T-helper 1 cell treated with Interleukin-12 subunit alpha and Interleukin-12 subunit beta and Interleukin-4 antibody, amounts not matched to agents 30 μg/mL and 1 μg/mL, for 36 hours (primary cell): ENCODE results near the gene GAS7.

Experiments
- H3K27ac Mint-ChIP-seq: one replicate; pipeline ENCODE4 v1.8.0; 2021; ENCODE audit warnings: mild to moderate bottlenecking, mixed read lengths
- H3K27me3 Mint-ChIP-seq: one replicate; pipeline ENCODE4 v1.8.0; 2021; ENCODE audit warnings: low read depth, mixed read lengths
- H3K36me3 Mint-ChIP-seq: one replicate; pipeline ENCODE4 v1.8.0; 2021; ENCODE audit warnings: low read depth, mixed read lengths
- H3K4me1 Mint-ChIP-seq: one replicate; pipeline ENCODE4 v1.8.0; 2021; ENCODE audit warnings: low read depth, mixed read lengths
- H3K4me3 Mint-ChIP-seq: one replicate; pipeline ENCODE4 v1.8.0; 2021; ENCODE audit warnings: mild to moderate bottlenecking, moderate library complexity, mixed read lengths
- H3K9me3 Mint-ChIP-seq: one replicate; pipeline ENCODE4 v1.8.0; 2021; ENCODE audit warnings: mixed read lengths

GAS7 gene

GRCh38 chr17:10147040-10147439, 51.4 kb downstream of the GAS7 start:
- no peaks in the 10 kb centered on the region for H3K36me3 Mint-ChIP-seq
- peaks cover 11% of the 10 kb centered on the region for H3K4me1 Mint-ChIP-seq
- H3K27ac Mint-ChIP-seq, result no peak overlapping the region
- H3K9me3 Mint-ChIP-seq, result peaks cover 7% of the 10 kb centered on the region
- H3K27me3 Mint-ChIP-seq, result peaks cover 36% of the 10 kb centered on the region
- H3K4me3 Mint-ChIP-seq, result no peak overlapping the region

DNA sequence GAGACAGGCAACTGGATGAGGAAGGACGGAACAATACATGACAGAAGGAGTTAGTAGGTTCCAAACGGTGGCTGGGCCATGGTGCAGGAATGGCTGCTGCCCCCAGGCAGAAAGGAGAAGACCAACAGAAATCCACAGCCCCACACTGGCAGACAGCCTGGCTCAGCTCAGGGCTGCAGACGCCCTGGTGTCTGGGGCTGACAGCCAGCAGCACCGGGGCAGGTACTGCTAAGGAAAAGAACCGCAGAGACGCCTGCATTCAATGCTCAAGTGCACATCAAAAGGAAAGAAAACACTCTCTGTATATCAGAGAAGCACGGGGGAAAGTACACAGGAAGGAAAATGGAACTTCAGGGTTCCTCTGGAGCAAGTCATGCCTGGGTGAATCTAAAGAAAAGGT, 53.4 kb downstream of the GAS7 start:
- peaks cover 8% of the 10 kb centered on the region for H3K4me1 Mint-ChIP-seq
- H3K9me3 Mint-ChIP-seq, result peaks cover 5% of the 10 kb centered on the region
- peaks cover 32% of the 10 kb centered on the region for H3K27me3 Mint-ChIP-seq
- no peaks in the 10 kb centered on the region for H3K36me3 Mint-ChIP-seq
- H3K27ac Mint-ChIP-seq, result no peak overlapping the region
- H3K4me3 Mint-ChIP-seq, result no peak overlapping the region

DNA sequence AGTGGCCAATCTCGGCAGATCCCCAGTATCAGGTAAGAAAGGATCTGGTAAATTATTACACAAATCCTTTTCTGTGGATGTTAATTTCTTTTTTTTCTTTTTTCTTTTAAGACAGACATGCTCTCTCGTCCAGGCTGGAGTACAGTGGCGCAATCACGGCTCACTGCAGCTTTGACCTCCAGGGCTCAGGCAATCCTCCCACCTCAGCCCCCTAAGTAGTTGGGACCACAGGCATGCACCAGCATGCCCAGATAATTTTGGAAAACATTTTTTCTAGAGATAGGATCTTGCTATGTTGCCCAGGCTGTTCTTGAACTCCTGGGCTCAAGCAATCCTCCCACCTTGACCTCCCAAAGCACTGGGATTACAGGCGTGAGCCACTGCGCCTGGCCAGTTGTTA, 54.0 kb downstream of the GAS7 start:
- no peak overlapping the region for H3K27ac Mint-ChIP-seq
- peaks cover 30% of the 10 kb centered on the region for H3K27me3 Mint-ChIP-seq
- no peaks in the 10 kb centered on the region for H3K36me3 Mint-ChIP-seq
- no peak overlapping the region for H3K4me3 Mint-ChIP-seq
- H3K4me1 Mint-ChIP-seq, result peaks cover 7% of the 10 kb centered on the region
- peaks cover 2% of the 10 kb centered on the region for H3K9me3 Mint-ChIP-seq

DNA sequence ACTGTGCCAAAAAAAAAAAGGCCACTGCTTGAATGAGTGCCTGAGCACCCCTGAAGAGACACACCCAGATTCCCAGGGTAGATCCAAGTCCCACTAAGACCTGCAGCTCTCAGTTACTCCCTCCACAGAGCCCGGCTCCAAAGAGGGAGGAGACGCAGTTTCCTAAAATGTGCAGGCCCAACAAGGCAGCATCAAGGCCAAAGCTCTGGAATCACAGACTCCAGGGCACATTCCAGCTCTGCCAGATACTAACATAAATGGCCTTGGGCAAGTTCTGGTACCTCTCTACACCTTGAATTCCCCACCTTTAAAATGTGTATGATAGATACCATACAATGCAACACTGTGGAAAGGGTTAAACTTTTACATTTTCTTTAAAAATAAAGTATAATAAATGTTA, 57.0 kb downstream of the GAS7 start:
- Mint-ChIP-seq H3K27me3 (peaks cover 13% of the 10 kb centered on the region), H3K4me3 (no peak overlapping the region), H3K36me3 (no peaks in the 10 kb centered on the region), H3K9me3 (no peaks in the 10 kb centered on the region), H3K4me1 (peaks cover 5% of the 10 kb centered on the region), H3K27ac (no peak overlapping the region)

DNA sequence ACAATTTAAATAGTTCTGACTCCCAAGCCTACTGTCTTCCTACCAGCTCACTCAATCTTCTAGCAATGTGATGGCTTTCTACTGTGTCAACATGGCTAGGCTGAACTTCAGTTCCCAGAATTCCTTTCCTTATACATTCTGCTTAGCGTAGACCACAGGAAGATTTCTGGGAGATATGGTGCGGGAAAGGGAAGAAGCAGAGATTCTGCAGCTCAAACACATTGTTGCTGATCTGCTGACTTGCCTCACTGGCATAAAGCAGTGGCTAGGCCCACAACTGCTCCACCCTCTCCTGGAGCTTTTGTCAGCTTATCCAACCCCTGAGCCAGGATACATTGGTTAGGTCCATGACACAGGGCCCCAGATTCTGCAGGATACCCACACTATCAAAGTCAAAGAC, 58.8 kb downstream of the GAS7 start:
- H3K36me3 Mint-ChIP-seq, result no peaks in the 10 kb centered on the region
- no peaks in the 10 kb centered on the region for H3K4me1 Mint-ChIP-seq
- no peak overlapping the region for H3K4me3 Mint-ChIP-seq
- H3K27ac Mint-ChIP-seq, result no peak overlapping the region
- no peaks in the 10 kb centered on the region for H3K27me3 Mint-ChIP-seq
- no peaks in the 10 kb centered on the region for H3K9me3 Mint-ChIP-seq

DNA sequence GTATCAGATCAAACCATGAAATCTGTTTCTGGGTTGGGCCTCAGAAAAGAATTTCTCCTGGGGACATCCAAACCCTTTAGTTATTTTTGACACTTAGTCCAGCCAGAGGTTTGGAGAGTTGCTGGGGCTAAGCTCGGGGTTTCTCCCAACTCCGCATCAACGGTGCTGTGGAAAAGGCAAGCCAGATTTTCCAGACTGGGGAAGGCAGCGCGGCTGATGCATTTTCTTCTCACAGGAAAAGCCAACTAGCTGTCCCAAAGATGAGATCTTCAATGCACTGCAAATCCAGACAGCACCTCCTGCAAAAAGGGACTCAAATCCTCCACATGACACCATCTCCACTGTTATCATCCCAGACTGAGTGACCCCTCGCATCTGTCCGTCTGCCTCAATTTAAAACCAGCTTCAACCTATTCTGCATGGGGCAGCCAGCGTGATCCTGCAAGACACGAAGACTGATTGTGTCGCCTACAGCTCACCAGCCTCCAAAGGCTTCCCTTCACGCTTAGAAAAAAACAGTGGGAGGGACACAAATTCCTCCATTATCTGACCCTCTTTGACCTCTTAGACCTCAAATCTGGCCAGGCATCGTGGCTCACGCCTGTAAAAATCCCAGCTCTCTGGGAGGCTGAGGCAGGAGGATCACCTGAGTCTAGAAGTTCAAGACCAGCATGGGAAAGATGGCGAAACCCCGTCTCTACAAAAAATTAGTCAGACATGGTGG, 62.0 kb downstream of the GAS7 start:
- no peak overlapping the region for H3K4me3 Mint-ChIP-seq
- no peaks in the 10 kb centered on the region for H3K9me3 Mint-ChIP-seq
- no peaks in the 10 kb centered on the region for H3K36me3 Mint-ChIP-seq
- no peaks in the 10 kb centered on the region for H3K4me1 Mint-ChIP-seq
- no peaks in the 10 kb centered on the region for H3K27me3 Mint-ChIP-seq
- H3K27ac Mint-ChIP-seq, result no peak overlapping the region

DNA sequence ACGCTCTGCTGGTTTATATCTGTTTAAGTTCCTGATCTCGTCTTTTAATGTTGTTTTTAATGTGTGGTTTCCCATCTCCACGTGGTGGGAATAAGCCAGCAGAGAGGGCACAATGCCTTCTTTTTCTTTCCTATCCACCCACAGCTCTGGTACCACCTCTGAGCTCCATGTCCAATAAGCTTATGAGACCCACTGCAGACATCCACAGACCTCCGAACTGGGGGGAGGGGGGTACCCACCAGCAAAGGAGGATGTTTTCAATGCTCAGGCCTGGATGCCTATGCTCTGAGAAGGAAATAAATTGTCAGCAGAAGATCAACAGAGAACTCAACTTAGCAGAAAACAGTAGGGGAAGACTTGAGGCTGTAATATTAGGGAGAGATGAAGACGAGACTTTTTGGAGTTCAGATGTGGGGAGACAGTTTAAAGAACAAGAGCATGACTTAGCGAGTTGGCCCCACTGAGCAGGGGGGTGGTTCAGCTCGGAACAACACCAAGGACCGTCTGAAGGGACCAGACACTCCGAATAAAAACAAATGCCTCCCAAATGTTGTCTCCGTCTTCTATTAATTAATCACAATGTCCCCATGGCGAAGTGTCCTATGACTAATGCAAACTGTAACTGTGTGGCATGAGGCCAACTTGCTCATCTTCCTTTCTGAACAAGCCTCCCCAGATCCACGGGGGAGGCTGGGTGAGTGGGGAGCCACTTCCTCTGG, 62.7 kb downstream of the GAS7 start:
- H3K27ac Mint-ChIP-seq, result no peak overlapping the region
- no peaks in the 10 kb centered on the region for H3K36me3 Mint-ChIP-seq
- no peaks in the 10 kb centered on the region for H3K27me3 Mint-ChIP-seq
- no peak overlapping the region for H3K4me3 Mint-ChIP-seq
- H3K4me1 Mint-ChIP-seq, result no peaks in the 10 kb centered on the region
- H3K9me3 Mint-ChIP-seq, result no peaks in the 10 kb centered on the region

- Mint-ChIP-seq H3K9me3 (peaks cover 4% of the 10 kb centered on the region), H3K36me3 (no peaks in the 10 kb centered on the region), H3K27ac (no peak overlapping the region), H3K27me3 (no peaks in the 10 kb centered on the region), H3K4me3 (no peak overlapping the region), H3K4me1 (no peaks in the 10 kb centered on the region)
These were observed 67.7 kb downstream of the GAS7 start for GRCh38 chr17:10130677-10131076.

DNA sequence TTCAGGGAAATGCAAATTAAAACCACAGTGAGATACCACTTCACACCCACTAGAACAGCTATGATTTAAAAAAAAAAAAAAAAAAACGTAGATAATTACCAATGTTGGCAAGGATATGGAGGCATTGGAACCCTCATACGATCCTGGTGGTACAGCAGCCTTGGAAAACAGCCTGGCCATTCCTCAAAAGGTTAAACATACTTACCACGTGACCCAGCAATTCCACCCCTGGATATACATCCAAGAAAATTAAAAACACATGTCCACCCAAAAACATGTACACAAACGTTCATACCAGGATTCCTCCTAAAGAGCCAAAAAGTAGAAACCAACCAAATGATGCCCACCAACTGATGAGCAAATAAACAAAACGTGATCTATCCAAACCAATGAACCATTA, 68.1 kb downstream of the GAS7 start:
- Mint-ChIP-seq H3K4me1 (no peaks in the 10 kb centered on the region), H3K4me3 (no peak overlapping the region), H3K27ac (no peak overlapping the region), H3K36me3 (no peaks in the 10 kb centered on the region), H3K9me3 (peaks cover 4% of the 10 kb centered on the region), H3K27me3 (no peaks in the 10 kb centered on the region)

DNA sequence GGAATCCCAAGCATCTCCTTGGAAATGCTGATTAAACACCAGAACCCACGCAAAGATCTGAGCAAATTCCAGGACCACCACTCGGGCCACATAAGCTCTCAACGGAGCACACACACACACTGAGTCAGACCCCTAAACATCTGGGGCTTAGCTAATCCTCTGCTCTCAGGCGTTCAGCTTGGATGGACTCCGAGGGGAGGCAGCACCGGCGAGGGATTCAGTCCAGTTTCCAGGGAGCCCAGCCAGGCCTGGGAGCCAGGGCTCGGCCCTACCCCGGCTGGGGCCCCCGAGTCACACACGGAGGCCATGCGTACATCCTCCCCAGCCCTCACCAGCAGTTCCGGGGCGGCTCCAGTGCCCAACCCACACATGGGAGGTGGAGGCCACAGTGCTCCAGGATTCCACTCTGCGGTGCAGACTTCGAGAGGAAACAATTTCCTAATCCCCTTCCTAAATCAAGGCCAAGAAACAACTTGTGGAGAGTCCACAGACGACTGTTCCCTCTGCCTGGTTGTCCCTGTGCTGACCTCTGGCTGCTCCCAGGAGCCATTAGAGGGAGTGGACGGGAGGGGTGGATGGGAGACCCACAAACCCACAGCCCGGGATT, 70.5 kb downstream of the GAS7 start:
- Mint-ChIP-seq H3K27ac (no peak overlapping the region), H3K4me1 (no peaks in the 10 kb centered on the region), H3K27me3 (no peaks in the 10 kb centered on the region), H3K9me3 (peaks cover 4% of the 10 kb centered on the region), H3K36me3 (no peaks in the 10 kb centered on the region), H3K4me3 (no peak overlapping the region)

DNA sequence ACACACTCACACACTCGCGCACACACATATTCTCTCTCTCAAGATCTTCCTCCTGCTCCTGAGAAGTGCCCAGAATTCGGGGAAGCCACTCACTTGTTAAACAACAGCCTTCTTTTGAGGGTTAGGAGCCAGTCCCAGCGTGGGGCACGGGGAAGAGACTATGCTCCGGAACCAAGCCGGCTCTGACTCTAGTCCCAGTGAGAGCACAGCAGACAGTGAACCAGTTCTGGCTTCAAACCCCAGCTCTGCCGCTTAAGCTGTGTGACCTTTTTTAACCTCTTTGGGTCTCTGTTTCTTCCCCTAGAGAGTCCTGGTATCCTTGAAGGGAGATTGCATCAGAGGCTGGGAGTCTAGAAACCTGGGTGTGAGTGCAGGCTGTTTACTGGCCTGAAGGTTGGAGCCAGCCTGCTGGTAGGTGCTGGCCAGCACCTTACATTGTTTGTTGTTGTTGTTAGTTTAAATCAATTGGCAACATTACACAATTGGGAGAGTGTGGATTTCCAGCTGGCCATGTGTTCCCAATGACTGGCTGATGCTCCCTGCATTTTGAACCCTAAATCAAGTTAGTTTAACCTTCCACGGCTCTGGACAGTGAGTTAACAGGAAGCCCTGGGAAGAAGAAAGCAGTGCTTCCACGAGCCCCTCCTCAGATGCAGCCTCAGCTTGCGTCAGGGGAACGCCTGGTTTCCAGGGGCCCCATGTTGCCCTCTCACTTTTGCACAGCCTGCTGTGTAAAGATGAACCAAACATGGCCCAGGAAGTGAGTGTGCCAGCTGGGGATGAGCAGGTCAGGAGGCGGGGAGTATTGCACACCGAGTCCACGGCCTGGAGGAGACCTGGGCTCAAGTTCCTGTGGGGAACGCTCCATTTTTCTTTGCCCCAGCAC, 71.5 kb downstream of the GAS7 start:
- Mint-ChIP-seq H3K27me3 (no peaks in the 10 kb centered on the region), H3K36me3 (no peaks in the 10 kb centered on the region), H3K4me3 (no peak overlapping the region), H3K4me1 (peaks cover 4% of the 10 kb centered on the region), H3K9me3 (peaks cover 4% of the 10 kb centered on the region), H3K27ac (no peak overlapping the region)

DNA sequence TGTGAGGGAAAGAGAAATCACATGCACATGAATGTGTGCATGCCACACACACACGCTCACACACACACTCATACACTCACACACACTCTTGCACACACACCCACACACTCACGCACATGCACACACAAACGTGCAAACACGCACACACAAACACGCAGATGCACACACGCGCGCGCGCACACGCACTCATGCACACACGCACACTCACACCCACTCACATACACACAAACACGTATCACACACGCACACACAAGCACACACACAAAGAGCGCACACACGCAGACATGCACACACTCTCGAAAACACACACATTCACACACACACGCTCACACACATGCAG, 72.2 kb downstream of the GAS7 start:
- Mint-ChIP-seq H3K4me3 (no peak overlapping the region), H3K4me1 (peaks cover 4% of the 10 kb centered on the region), H3K36me3 (no peaks in the 10 kb centered on the region), H3K9me3 (peaks cover 4% of the 10 kb centered on the region), H3K27ac (no peak overlapping the region), H3K27me3 (no peaks in the 10 kb centered on the region)

GRCh38 chr17:10125531-10126275, 72.7 kb downstream of the GAS7 start:
- H3K4me3 Mint-ChIP-seq, result no peak overlapping the region
- H3K36me3 Mint-ChIP-seq, result no peaks in the 10 kb centered on the region
- H3K9me3 Mint-ChIP-seq, result peaks cover 4% of the 10 kb centered on the region
- H3K27me3 Mint-ChIP-seq, result no peaks in the 10 kb centered on the region
- H3K4me1 Mint-ChIP-seq, result peaks cover 4% of the 10 kb centered on the region
- no peak overlapping the region for H3K27ac Mint-ChIP-seq

DNA sequence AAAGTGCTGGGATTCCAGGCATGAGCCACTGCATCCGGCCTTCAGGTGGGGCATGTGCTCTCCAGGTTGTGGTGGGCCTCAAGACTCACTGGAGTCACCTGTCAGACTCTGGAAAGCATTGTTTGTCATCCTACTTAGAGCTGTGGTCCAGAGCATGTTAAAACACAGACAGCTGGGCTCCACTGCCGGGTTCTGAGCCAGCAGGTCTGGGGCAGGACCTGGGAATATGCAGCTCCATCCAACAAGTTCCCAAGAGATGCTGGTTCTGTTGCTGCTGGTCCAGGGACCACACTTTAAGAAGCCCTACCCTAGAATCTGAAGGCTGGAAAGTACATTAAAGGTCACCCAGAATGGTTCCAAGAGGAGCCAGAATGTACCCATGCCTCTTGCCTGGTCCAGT, 75.3 kb downstream of the GAS7 start:
- Mint-ChIP-seq H3K4me3 (no peak overlapping the region), H3K9me3 (peaks cover 4% of the 10 kb centered on the region), H3K27ac (no peak overlapping the region), H3K27me3 (no peaks in the 10 kb centered on the region), H3K36me3 (no peaks in the 10 kb centered on the region), H3K4me1 (peaks cover 17% of the 10 kb centered on the region)
